Measurements from ENCODE around the gene ARID2. TPM values are rescaled to one million over a fixed set of nuclear protein-coding genes. Genes with fewer than 3 reads are reported as not detected.

Gene ARID2
- total RNA-seq, 1 experiment from 2014 or later = 21.9 TPM

GRCh38 chr12:45775465-45775864 lies 46.0 kb downstream of the ARID2 start:
- CTCF ChIA-PET = interaction anchor here (0.7 to 4.0 kb wide), 3 partner anchors 13 to 668 kb away, joined by 3 to 23 read pairs (median 4); no protein-coding TSS in a partner anchor
- BruUV-seq (replicated peaks) = no TSS peak
- intact Hi-C loops (cut with micrococcal nuclease) = no loop called here

GRCh38 chr12:45775964-45776363 lies 46.5 kb downstream of the ARID2 start:
- H3K36me3 Mint-ChIP-seq (ENCODE audit: insufficient read depth, unreplicated experiment) = no peaks in the 10 kb centered on the region
- peaks cover 21% of the 10 kb centered on the region for H3K4me1 Mint-ChIP-seq (ENCODE audit: insufficient read depth, unreplicated experiment)
- no peak for TF ChIP-seq CTCF (IDR thresholded peaks at IDR 0.05; ENCODE audit: unreplicated experiment)
- H3K27me3 Mint-ChIP-seq (ENCODE audit: insufficient read depth, unreplicated experiment) = no peaks in the 10 kb centered on the region
- intact Hi-C loops (cut with micrococcal nuclease) = no loop called here
- no peak overlapping the region for H3K4me3 Mint-ChIP-seq (ENCODE audit: unreplicated experiment)
- ChIA-PET CTCF (interaction anchor here (0.6 to 4.0 kb wide), 4 partner anchors 13 to 668 kb away, joined by 3 to 23 read pairs (median 4); no protein-coding TSS in a partner anchor), POLR2A (interaction anchor here (0.6 to 1.5 kb wide), 3 partner anchors 9 to 611 kb away, joined by 3 to 5 read pairs (median 4); no protein-coding TSS in a partner anchor)
- no peak overlapping the region for H3K27ac Mint-ChIP-seq (ENCODE audit: low read depth, unreplicated experiment)
- BruUV-seq (replicated peaks) = no TSS peak
- no peak for DNase-seq (ENCODE audit: unreplicated experiment)
- no peaks in the 10 kb centered on the region for H3K9me3 Mint-ChIP-seq (ENCODE audit: unreplicated experiment)

More at GRCh38 chr12:45775465-45775864, 46.0 kb downstream of the ARID2 start:
- POLR2A ChIA-PET = interaction anchor here (0.6 to 1.5 kb wide), 4 partner anchors 8 to 611 kb away, joined by 3 to 5 read pairs (median 4); no protein-coding TSS in a partner anchor
- H3K9me3 Mint-ChIP-seq (ENCODE audit: unreplicated experiment) = peaks cover 2% of the 10 kb centered on the region
- no peak for DNase-seq (ENCODE audit: unreplicated experiment)
- no peaks in the 10 kb centered on the region for H3K36me3 Mint-ChIP-seq (ENCODE audit: insufficient read depth, unreplicated experiment)
- H3K27ac Mint-ChIP-seq (ENCODE audit: low read depth, unreplicated experiment) = no peak overlapping the region
- H3K4me3 Mint-ChIP-seq (ENCODE audit: unreplicated experiment) = no peak overlapping the region
- no peak for TF ChIP-seq CTCF (IDR thresholded peaks at IDR 0.05; ENCODE audit: unreplicated experiment)
- no peaks in the 10 kb centered on the region for H3K27me3 Mint-ChIP-seq (ENCODE audit: insufficient read depth, unreplicated experiment)
- peaks cover 25% of the 10 kb centered on the region for H3K4me1 Mint-ChIP-seq (ENCODE audit: insufficient read depth, unreplicated experiment)

GRCh38 chr12:45779936-45780335 lies 50.4 kb downstream of the ARID2 start:
- CTCF ChIA-PET = no interaction called here
- Mint-ChIP-seq H3K4me1 (ENCODE audit: insufficient read depth, unreplicated experiment) (peaks cover 5% of the 10 kb centered on the region), H3K27me3 (ENCODE audit: insufficient read depth, unreplicated experiment) (no peaks in the 10 kb centered on the region), H3K4me3 (ENCODE audit: unreplicated experiment) (no peak overlapping the region), H3K36me3 (ENCODE audit: insufficient read depth, unreplicated experiment) (no peaks in the 10 kb centered on the region), H3K27ac (ENCODE audit: low read depth, unreplicated experiment) (no peak overlapping the region), H3K9me3 (ENCODE audit: unreplicated experiment) (no peaks in the 10 kb centered on the region)
- BruUV-seq (replicated peaks) = no TSS peak
- no peak for DNase-seq (ENCODE audit: unreplicated experiment)
- POLR2A ChIA-PET = no interaction called here
- intact Hi-C loops (cut with micrococcal nuclease) = no loop called here
- TF ChIP-seq CTCF (IDR thresholded peaks at IDR 0.05; ENCODE audit: unreplicated experiment) = no peak

GRCh38 chr12:45781080-45781479 lies 51.6 kb downstream of the ARID2 start:
- no peaks in the 10 kb centered on the region for H3K9me3 Mint-ChIP-seq (ENCODE audit: unreplicated experiment)

More at GRCh38 chr12:45781080-45781479, 51.6 kb downstream of the ARID2 start:
- no peak for TF ChIP-seq CTCF (IDR thresholded peaks at IDR 0.05; ENCODE audit: unreplicated experiment)
- peaks cover 5% of the 10 kb centered on the region for H3K4me1 Mint-ChIP-seq (ENCODE audit: insufficient read depth, unreplicated experiment)
- intact Hi-C loops (cut with micrococcal nuclease) = no loop called here
- DNase-seq (ENCODE audit: unreplicated experiment) = no peak
- BruUV-seq (replicated peaks) = no TSS peak
- no peaks in the 10 kb centered on the region for H3K27me3 Mint-ChIP-seq (ENCODE audit: insufficient read depth, unreplicated experiment)
- H3K4me3 Mint-ChIP-seq (ENCODE audit: unreplicated experiment) = no peak overlapping the region
- POLR2A ChIA-PET = no interaction called here
- H3K36me3 Mint-ChIP-seq (ENCODE audit: insufficient read depth, unreplicated experiment) = no peaks in the 10 kb centered on the region
- CTCF ChIA-PET = interaction anchor here (0.7 to 1.5 kb wide), 2 partner anchors 19 to 240 kb away, joined by 3 to 4 read pairs; no protein-coding TSS in a partner anchor
- H3K27ac Mint-ChIP-seq (ENCODE audit: low read depth, unreplicated experiment) = no peak overlapping the region

Data from MCF 10A (cell line).